ENCODE measurements around the gene CERK. TPM values are rescaled to one million over a fixed set of nuclear protein-coding genes. Genes with fewer than 3 reads are reported as not detected.

The CERK gene
- total and polyA plus RNA-seq, 4 donors: 7.9 to 24.3 (median 10.2) TPM

DNA sequence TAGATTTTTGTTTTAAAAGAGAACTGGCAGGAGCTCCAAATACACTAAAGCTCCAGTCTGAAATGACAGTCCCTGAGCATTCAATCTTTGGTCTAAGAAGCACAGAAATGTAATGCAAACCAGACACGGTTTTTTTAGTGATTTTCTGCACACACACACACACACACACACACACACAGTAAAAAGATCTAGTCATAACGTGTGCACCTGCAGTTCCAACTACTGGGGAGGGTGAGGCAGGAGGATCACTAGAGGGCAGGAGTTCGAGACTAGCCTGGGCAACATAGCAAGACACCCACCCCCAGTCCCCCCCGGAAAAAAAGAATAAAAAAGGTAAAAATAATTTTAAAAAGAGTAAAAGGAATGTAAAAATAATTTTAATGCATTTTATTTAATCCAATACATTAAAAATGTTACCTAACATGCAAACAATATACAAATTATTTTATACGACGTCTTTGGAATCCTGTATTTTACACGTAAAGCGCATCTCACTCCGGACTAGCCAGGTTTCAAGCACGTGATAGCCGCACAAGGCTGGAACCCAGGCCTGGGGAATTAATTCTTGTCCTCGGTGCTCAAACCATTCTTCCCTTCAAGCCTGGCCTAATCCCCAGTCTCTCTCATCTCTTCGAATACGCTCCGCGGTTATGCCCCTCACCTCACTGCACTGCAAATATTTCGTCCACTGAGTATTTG is 23.6 kb upstream of the CERK start:
- Histone ChIP-seq H3K4me1 (ENCODE audit: control insufficient read depth in 4 of 4, insufficient read depth in 4 of 4, low read length in 3 of 4) (peaks cover 2 to 45% (median 34%) of the 10 kb centered on the region in 4 donors), H3K27me3 (ENCODE audit: control insufficient read depth in 4 of 4, insufficient read depth in 4 of 4, low read length in 3 of 4) (no peaks in the 10 kb centered on the region), H3K9ac (ENCODE audit: low read depth in 1 of 2, low read length in 2 of 2) (peak overlapping the region; percentile 90 to 96), H3K36me3 (ENCODE audit: control insufficient read depth in 4 of 4, insufficient read depth in 3 of 4, low read depth in 1 of 4, low read length in 3 of 4) (no peaks in the 10 kb centered on the region), H3K4me3 (ENCODE audit: low read depth in 1 of 3, low read length in 3 of 3) (peak overlapping the region; percentile 74 to 95 (median 80)), H3K9me3 (ENCODE audit: control insufficient read depth in 4 of 4, low read length in 3 of 4) (no peaks in the 10 kb centered on the region), H3K27ac (ENCODE audit: low read depth in 1 of 2, low read length in 2 of 2) (peak overlapping the region; percentile 98 to 99)
- 6% methylated on average over 17 of the region's 17 CpGs for WGBS
- DNase-seq (ENCODE audit: low spot score): no peak
- TF ChIP-seq, protein P1, sequence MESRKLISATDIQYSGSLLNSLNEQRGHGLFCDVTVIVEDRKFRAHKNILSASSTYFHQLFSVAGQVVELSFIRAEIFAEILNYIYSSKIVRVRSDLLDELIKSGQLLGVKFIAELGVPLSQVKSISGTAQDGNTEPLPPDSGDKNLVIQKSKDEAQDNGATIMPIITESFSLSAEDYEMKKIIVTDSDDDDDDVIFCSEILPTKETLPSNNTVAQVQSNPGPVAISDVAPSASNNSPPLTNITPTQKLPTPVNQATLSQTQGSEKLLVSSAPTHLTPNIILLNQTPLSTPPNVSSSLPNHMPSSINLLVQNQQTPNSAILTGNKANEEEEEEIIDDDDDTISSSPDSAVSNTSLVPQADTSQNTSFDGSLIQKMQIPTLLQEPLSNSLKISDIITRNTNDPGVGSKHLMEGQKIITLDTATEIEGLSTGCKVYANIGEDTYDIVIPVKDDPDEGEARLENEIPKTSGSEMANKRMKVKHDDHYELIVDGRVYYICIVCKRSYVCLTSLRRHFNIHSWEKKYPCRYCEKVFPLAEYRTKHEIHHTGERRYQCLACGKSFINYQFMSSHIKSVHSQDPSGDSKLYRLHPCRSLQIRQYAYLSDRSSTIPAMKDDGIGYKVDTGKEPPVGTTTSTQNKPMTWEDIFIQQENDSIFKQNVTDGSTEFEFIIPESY (IDR thresholded peaks at IDR 0.05): no peak
- TF ChIP-seq, protein P2, sequence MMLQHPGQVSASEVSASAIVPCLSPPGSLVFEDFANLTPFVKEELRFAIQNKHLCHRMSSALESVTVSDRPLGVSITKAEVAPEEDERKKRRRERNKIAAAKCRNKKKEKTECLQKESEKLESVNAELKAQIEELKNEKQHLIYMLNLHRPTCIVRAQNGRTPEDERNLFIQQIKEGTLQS (IDR thresholded peaks at IDR 0.05): no peak
- TF ChIP-seq GABPA (IDR thresholded peaks at IDR 0.05 in 1 of 2, conservative IDR thresholded peaks at IDR 0.05 in 1 of 2) (no peak), NR2F2 (IDR thresholded peaks at IDR 0.05) (no peak), JUND (IDR thresholded peaks at IDR 0.05) (no peak), FOXA1 (IDR thresholded peaks at IDR 0.05) (no peak), HNF4A (conservative IDR thresholded peaks at IDR 0.05) (no peak), RAD21 (IDR thresholded peaks at IDR 0.05) (no peak), RXRA (IDR thresholded peaks at IDR 0.05) (no peak), HNF4G (IDR thresholded peaks at IDR 0.05) (no peak), TAF1 (conservative IDR thresholded peaks at IDR 0.05) (no peak), FOXA2 (IDR thresholded peaks at IDR 0.05) (no peak), SP1 (IDR thresholded peaks at IDR 0.05) (no peak)
- TF ChIP-seq, protein P3, sequence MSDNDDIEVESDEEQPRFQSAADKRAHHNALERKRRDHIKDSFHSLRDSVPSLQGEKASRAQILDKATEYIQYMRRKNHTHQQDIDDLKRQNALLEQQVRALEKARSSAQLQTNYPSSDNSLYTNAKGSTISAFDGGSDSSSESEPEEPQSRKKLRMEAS (IDR thresholded peaks at IDR 0.05): no peak
- TF ChIP-seq, protein P4, sequence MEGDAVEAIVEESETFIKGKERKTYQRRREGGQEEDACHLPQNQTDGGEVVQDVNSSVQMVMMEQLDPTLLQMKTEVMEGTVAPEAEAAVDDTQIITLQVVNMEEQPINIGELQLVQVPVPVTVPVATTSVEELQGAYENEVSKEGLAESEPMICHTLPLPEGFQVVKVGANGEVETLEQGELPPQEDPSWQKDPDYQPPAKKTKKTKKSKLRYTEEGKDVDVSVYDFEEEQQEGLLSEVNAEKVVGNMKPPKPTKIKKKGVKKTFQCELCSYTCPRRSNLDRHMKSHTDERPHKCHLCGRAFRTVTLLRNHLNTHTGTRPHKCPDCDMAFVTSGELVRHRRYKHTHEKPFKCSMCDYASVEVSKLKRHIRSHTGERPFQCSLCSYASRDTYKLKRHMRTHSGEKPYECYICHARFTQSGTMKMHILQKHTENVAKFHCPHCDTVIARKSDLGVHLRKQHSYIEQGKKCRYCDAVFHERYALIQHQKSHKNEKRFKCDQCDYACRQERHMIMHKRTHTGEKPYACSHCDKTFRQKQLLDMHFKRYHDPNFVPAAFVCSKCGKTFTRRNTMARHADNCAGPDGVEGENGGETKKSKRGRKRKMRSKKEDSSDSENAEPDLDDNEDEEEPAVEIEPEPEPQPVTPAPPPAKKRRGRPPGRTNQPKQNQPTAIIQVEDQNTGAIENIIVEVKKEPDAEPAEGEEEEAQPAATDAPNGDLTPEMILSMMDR (IDR thresholded peaks at IDR 0.05; ENCODE audit: low read depth, low read length, missing input control): no peak
- TF ChIP-seq, protein P5, sequence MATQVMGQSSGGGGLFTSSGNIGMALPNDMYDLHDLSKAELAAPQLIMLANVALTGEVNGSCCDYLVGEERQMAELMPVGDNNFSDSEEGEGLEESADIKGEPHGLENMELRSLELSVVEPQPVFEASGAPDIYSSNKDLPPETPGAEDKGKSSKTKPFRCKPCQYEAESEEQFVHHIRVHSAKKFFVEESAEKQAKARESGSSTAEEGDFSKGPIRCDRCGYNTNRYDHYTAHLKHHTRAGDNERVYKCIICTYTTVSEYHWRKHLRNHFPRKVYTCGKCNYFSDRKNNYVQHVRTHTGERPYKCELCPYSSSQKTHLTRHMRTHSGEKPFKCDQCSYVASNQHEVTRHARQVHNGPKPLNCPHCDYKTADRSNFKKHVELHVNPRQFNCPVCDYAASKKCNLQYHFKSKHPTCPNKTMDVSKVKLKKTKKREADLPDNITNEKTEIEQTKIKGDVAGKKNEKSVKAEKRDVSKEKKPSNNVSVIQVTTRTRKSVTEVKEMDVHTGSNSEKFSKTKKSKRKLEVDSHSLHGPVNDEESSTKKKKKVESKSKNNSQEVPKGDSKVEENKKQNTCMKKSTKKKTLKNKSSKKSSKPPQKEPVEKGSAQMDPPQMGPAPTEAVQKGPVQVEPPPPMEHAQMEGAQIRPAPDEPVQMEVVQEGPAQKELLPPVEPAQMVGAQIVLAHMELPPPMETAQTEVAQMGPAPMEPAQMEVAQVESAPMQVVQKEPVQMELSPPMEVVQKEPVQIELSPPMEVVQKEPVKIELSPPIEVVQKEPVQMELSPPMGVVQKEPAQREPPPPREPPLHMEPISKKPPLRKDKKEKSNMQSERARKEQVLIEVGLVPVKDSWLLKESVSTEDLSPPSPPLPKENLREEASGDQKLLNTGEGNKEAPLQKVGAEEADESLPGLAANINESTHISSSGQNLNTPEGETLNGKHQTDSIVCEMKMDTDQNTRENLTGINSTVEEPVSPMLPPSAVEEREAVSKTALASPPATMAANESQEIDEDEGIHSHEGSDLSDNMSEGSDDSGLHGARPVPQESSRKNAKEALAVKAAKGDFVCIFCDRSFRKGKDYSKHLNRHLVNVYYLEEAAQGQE (IDR thresholded peaks at IDR 0.05): no peak
